B cell (primary cell): ENCODE results near the gene FAM131C. TPM values are rescaled to one million over a fixed set of nuclear protein-coding genes. Genes with fewer than 3 reads are reported as not detected.
"Not testable (repeated sequence)": the region's sequence is repeated elsewhere in the genome, so short reads cannot be mapped to it uniquely, and the experiment has no call there.

Source experiments
- ATAC-seq: fragments of 200-7000 bp; cut with Tn5 transposase; one replicate; pipeline ENCODE4 v1.10.0; 2021; ENCODE audit warnings: low read depth, mild to moderate bottlenecking, moderate number of reproducible peaks, moderate library complexity
- CTCF ChIA-PET: fragments of 350-600 bp; sonication (Branson Sonifier 250); formaldehyde crosslinking; loops from one replicate; lab custom pipeline; 2021; ENCODE audit warnings: antibody characterized with exemption, inconsistent platforms; lab: Charles Lee
- POLR2A ChIA-PET: fragments of 350-600 bp; sonication (Branson Sonifier 250); formaldehyde crosslinking; loops from one replicate; lab custom pipeline; 2021; ENCODE audit warnings: antibody characterized with exemption; lab: Charles Lee
- DNase-seq: peaks from one replicate; pipeline ENCODE4 v3.0.0; 2013
- H2AFZ ChIP-seq: 2 replicates; pipeline ENCODE4 v1.6.1; 2012; ENCODE audit warnings: mild to moderate bottlenecking, low read depth, low read length; ENCODE audit not compliant: insufficient read depth, poor library complexity, severe bottlenecking
- H3K27ac ChIP-seq, 2 donors: 1 replicate in 1 of 2; 2 replicates in 1 of 2; pipeline ENCODE4 v1.5.1; 2012 to 2013; ENCODE audit warnings: low read length in 2 of 2, mild to moderate bottlenecking in 2 of 2, moderate library complexity in 1 of 2
- H3K27me3 ChIP-seq, 4 experiments: fragments of 200-600 bp in 1 of 4; sonication (generic) in 1 of 4; replicated peaks in 1 of 4; 1 replicate in 2 of 4; 2 replicates in 2 of 4; pipeline versions ENCODE4 v1.6.1 to v1.7.0; 2013 to 2016; ENCODE audit warnings: low read length in 3 of 4, mild to moderate bottlenecking in 2 of 4, mixed read lengths in 1 of 4, moderate library complexity in 1 of 4; ENCODE audit not compliant: insufficient read depth in 4 of 4, control insufficient read depth in 3 of 4; ENCODE audit errors: control extremely low read depth in 1 of 4
- H3K36me3 ChIP-seq, 2 experiments: replicated peaks in 1 of 2; 1 replicate in 1 of 2; 2 replicates in 1 of 2; pipeline versions ENCODE4 v1.6.1 to v1.7.1; 2013; ENCODE audit warnings: low read length in 1 of 2; ENCODE audit not compliant: insufficient read depth in 2 of 2, control insufficient read depth in 1 of 2; ENCODE audit errors: control extremely low read depth in 1 of 2, extremely low read depth in 1 of 2
- H3K4me1 ChIP-seq, 2 donors: fragments of 200-600 bp in 1 of 2; sonication (generic) in 1 of 2; 1 replicate in 1 of 2; 2 replicates in 1 of 2; pipeline versions ENCODE4 v1.5.1 to v1.6.1; 2013 to 2017; ENCODE audit warnings: low read length in 2 of 2; ENCODE audit not compliant: control insufficient read depth in 2 of 2, insufficient read depth in 2 of 2
- H3K4me2 ChIP-seq: replicated peaks from 2 replicates; pipeline ENCODE3; 2012; ENCODE audit warnings: mild to moderate bottlenecking, low read depth, low read length; ENCODE audit not compliant: poor library complexity, severe bottlenecking
- H3K4me3 ChIP-seq, 5 experiments: fragments of 200-600 bp in 1 of 5; sonication (generic) in 1 of 5; 1 replicate in 3 of 5; 2 replicates in 2 of 5; pipeline versions ENCODE4 v1.5.1 to v1.7.0; 2011 to 2016; ENCODE audit warnings: low read length in 4 of 5, mild to moderate bottlenecking in 4 of 5, low read depth in 2 of 5, control low read depth in 1 of 5, moderate library complexity in 1 of 5; ENCODE audit not compliant: insufficient read depth in 1 of 5; ENCODE audit errors: control extremely low read depth in 1 of 5, extremely low read depth in 1 of 5
- H3K79me2 ChIP-seq: fragments of 200-600 bp; sonication (generic); one replicate; pipeline ENCODE4 v1.6.0; 2016; ENCODE audit warnings: low read length; ENCODE audit not compliant: control insufficient read depth, insufficient read depth
- H3K9ac ChIP-seq: fragments of 200-600 bp; sonication (generic); 2 replicates; pipeline ENCODE4 v1.6.1; 2017; ENCODE audit warnings: mild to moderate bottlenecking, low read length, moderate library complexity
- H3K9me3 ChIP-seq, 3 donors: one replicate each; pipeline versions ENCODE4 v1.6.1 to v1.7.1; 2013; ENCODE audit warnings: low read length in 2 of 3; ENCODE audit not compliant: control insufficient read depth in 2 of 3, insufficient read depth in 1 of 3; ENCODE audit errors: control extremely low read depth in 1 of 3
- H4K20me1 ChIP-seq: 2 replicates; pipeline ENCODE4 v1.6.0; 2012; ENCODE audit warnings: mild to moderate bottlenecking, low read length; ENCODE audit not compliant: insufficient read depth, control insufficient read depth, poor library complexity, severe bottlenecking
- H3K27ac Mint-ChIP-seq: one replicate; pipeline ENCODE4 v1.8.0; 2021; ENCODE audit warnings: mixed read lengths
- H3K27me3 Mint-ChIP-seq: one replicate; pipeline ENCODE4 v1.8.0; 2021; ENCODE audit warnings: mixed read lengths
- H3K4me1 Mint-ChIP-seq: one replicate; pipeline ENCODE4 v1.8.0; 2021; ENCODE audit warnings: mixed read lengths
- H3K4me3 Mint-ChIP-seq: one replicate; pipeline ENCODE4 v1.8.0; 2021; ENCODE audit warnings: mixed read lengths
- H3K9me3 Mint-ChIP-seq: one replicate; pipeline ENCODE4 v1.8.0; 2022; ENCODE audit warnings: mixed read lengths; ENCODE audit not compliant: insufficient read depth
- EZH2 ChIP-seq: IDR thresholded peaks from 2 replicates; pipeline ENCODE4 v1.6.1; 2012; ENCODE audit warnings: borderline replicate concordance, low read depth, mild to moderate bottlenecking, moderate library complexity, low read length; ENCODE audit not compliant: insufficient read depth, poor library complexity, severe bottlenecking
- WGBS: methylation state at CpG from one replicate; pipeline ENCODE4 v1.1.5; 2013; ENCODE audit warnings: missing lambda C conversion rate; ENCODE audit not compliant: insufficient coverage; 5-methylcytosine and 5-hydroxymethylcytosine counted together
- intact Hi-C: fragments of 100-400 bp; cut with micrococcal nuclease; formaldehyde crosslinking; loops from one replicate; pipeline ENCODE4 v1.10.0; 2022
- polyA plus RNA-seq: library from polyadenylated mRNA; depleted of rRNA; stranded (reverse); fragments of >200 nt; gene quantifications from 2 replicates; pipeline ENCODE4 v1.2.3, GENCODE V29; 2012
- total RNA-seq, 2 donors: library from RNA; stranded (reverse); fragments of 120-200 nt in 1 of 2; gene quantifications; 1 replicate in 1 of 2; 2 replicates in 1 of 2; pipeline versions ENCODE4 v1.2.3 to v1.2.4, GENCODE V29; 2013 to 2022
- TF ChIP-seq, protein P1 (sequence below): fragments of 200-600 bp; IDR thresholded peaks from one replicate; pipeline ENCODE4 v1.8.0; 2022; ENCODE audit warnings: antibody characterized with exemption, mild to moderate bottlenecking

The FAM131C gene
- total and polyA plus RNA-seq, 2 donors (not counting 1 experiment from before 2014, with no cell fraction given), result 0.37 TPM; not detected in 1

GRCh38 chr1:16107039-16107438, 33.6 kb upstream of the FAM131C start:
- not testable (repeated sequence) for ATAC-seq, H3K4me2 ChIP-seq
- 86% methylated on average over 5 of the region's 5 CpGs for WGBS

GRCh38 chr1:16101623-16102022, 28.2 kb upstream of the FAM131C start:
- Histone ChIP-seq H3K4me2 (no peak overlapping the region), H3K79me2 (no peaks in the 10 kb centered on the region), H3K4me1 (no peaks in the 10 kb centered on the region), H3K36me3 (no peaks in the 10 kb centered on the region), H3K27me3 (peaks cover 0 to 5% (median 2%) of the 10 kb centered on the region in 4 experiments), H3K9ac (no peak overlapping the region), H3K9me3 (peaks cover 0 to 16% (median 0%) of the 10 kb centered on the region in 3 donors), H3K4me3 (no peak overlapping the region), H3K27ac (no peak overlapping the region), H4K20me1 (no peaks in the 10 kb centered on the region), H2AFZ (no peak overlapping the region)
- no peak for DNase-seq
- Mint-ChIP-seq H3K4me1 (no peaks in the 10 kb centered on the region), H3K4me3 (no peak overlapping the region), H3K27me3 (peaks cover 40% of the 10 kb centered on the region), H3K9me3 (no peaks in the 10 kb centered on the region), H3K27ac (no peak overlapping the region)
- TF ChIP-seq, protein P1, sequence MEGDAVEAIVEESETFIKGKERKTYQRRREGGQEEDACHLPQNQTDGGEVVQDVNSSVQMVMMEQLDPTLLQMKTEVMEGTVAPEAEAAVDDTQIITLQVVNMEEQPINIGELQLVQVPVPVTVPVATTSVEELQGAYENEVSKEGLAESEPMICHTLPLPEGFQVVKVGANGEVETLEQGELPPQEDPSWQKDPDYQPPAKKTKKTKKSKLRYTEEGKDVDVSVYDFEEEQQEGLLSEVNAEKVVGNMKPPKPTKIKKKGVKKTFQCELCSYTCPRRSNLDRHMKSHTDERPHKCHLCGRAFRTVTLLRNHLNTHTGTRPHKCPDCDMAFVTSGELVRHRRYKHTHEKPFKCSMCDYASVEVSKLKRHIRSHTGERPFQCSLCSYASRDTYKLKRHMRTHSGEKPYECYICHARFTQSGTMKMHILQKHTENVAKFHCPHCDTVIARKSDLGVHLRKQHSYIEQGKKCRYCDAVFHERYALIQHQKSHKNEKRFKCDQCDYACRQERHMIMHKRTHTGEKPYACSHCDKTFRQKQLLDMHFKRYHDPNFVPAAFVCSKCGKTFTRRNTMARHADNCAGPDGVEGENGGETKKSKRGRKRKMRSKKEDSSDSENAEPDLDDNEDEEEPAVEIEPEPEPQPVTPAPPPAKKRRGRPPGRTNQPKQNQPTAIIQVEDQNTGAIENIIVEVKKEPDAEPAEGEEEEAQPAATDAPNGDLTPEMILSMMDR, result no peak
- no peak for TF ChIP-seq EZH2
- ChIA-PET CTCF (no interaction called here), POLR2A (no interaction called here)
- ATAC-seq, result no peak
- intact Hi-C loops, result no loop called here
- WGBS, result 92% methylated on average over 8 of the region's 9 CpGs

More at GRCh38 chr1:16107039-16107438, 33.6 kb upstream of the FAM131C start:
- H3K9me3 Mint-ChIP-seq, DNase-seq, H3K4me1 ChIP-seq, H3K79me2 ChIP-seq, H4K20me1 ChIP-seq, H3K4me3 Mint-ChIP-seq, intact Hi-C loops, H3K4me1 Mint-ChIP-seq, H3K36me3 ChIP-seq, H3K4me3 ChIP-seq, H2AFZ ChIP-seq, H3K27ac Mint-ChIP-seq, H3K9ac ChIP-seq, POLR2A ChIA-PET, H3K27ac ChIP-seq: not testable (repeated sequence)
- H3K27me3 ChIP-seq, result peaks cover 0 to 21% (median 8%) of the 10 kb centered on the region in 4 experiments
- peaks cover 0 to 35% (median 15%) of the 10 kb centered on the region in 3 donors for H3K9me3 ChIP-seq
- peaks cover 50% of the 10 kb centered on the region for H3K27me3 Mint-ChIP-seq
- CTCF ChIA-PET, result interaction anchor here (0.9 kb wide), 1 partner anchor 28 kb away, joined by 3 read pairs; no protein-coding TSS in a partner anchor
